HG03196 (cell line): ENCODE results near the gene SCN1B.
"Not testable (repeated sequence)": the region's sequence is repeated elsewhere in the genome, so short reads cannot be mapped to it uniquely, and the experiment has no call there.

Experiments used
- ATAC-seq: cut with Tn5 transposase; IDR thresholded peaks from one replicate; pipeline ENCODE4 v1.9.1; 2021; ENCODE audit not compliant: unreplicated experiment

SCN1B gene

DNA sequence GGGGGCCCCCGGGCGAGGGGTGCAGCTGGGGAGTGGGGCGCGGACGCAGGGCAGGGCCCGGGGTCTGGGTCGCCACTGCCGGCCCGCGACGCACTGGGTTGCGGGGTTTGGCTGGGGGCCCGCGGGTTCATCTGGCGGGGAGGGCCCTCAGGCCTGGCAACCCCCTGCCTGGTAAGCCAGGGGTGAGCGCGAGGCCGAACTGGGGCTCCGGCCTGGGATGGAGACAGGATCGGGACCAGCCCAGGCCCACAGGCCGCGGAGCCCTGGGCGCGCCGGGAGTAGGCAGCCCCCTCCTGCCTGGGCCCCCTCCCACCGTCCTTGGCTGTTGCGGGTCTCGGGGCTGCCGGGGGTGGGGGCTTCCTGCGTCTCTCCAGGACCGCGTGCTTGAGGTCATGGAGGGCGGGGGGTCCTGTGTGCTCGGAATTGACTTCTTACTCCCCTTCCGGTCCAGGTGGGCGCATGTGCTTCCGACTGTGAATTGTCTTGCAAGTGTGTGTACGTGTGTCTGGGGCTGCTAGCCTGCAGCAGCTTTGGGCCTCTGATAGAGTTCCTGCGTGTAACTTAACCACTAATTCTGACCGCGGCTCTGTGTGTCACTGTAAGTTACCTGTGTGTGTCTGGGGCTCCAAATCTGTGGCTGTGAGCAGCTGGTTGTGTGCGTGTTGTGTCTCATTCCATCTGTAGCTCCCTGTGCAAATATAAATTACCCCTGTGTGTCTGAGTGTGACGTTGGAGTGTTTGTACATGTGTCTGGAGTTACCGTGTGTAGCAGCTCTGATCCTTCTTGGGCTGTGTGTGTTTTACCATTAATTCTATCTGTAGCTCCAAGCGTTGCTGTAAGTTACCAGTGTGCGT, 29.4 kb upstream of the SCN1B start:
- ATAC-seq, result no peak

DNA sequence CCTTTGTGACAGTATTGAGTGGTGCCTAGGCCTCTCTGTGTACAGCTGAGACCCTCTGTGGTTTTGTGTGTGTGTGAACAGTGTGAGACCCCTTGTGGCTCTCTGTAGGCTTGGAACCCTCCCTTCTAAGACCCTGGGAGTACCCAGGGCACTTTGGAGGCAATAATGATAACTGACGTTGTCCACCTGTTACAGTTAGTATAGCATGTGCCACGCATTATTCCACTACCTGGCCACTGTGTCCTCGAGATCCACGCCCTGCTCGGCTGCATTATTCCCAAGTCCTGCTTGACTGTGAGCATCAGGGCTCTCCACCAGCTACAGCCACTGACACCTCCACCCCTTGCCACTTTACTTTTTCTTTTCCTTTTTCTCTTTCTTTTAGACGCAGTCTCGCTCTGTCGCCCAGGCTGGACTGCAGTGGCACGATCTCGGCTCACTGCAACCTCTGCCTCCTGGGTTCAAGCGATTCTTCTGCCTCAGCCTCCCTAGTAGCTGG, 28.2 kb upstream of the SCN1B start:
- no peak for ATAC-seq

- ATAC-seq, result no peak
These were observed 25.6 kb upstream of the SCN1B start for GRCh38 chr19:35004517-35005255.

GRCh38 chr19:35005256-35005977, 24.9 kb upstream of the SCN1B start:
- no peak for ATAC-seq

DNA sequence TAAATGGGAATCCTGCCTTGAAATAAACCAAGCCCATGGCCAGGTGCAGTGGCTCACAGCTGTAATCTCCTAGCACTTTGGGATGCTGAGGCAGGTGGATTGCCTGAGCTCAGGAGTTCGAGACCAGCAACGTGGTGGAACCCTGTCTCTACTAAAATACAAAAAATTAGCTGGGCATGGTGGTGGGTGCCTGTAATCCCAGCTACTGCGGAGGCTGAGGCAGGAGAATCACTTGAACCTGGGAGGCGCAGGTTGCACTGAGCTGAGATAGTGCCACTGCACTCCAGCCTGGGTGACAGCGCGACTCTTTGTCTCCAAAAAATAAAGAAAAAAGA, 24.3 kb upstream of the SCN1B start:
- not testable (repeated sequence) for ATAC-seq

DNA sequence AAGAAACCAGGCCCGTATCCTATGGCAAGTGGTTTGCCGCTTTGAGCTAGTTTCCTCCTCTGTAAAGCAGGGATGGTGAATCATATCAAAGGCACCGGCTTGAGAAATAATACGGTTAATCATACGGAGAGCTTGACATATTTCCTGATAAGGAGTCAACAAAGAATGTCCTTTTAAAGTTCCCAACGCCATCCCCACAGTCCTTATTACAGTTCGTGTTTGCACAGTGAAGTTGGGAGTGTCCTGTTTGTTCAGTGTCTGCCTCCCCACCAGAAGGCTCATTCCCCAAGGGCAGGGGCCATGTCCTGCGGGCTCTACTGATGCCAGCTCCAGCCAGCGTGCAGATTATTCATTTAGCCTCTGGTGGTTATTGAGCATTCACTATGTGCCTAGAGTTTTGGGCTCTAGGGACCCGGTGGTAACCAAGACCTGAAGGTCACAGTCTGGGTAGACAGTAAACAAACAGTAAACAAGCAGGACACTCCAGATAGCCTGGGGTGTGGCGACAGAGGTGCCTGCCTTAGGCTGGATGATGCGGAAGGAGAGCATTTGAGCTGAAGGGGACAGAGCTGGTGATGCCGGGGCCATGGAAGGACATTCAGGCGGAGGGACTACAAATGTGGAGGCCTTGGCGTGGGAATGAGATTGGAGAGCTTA, 23.8 kb upstream of the SCN1B start:
- no peak for ATAC-seq

DNA sequence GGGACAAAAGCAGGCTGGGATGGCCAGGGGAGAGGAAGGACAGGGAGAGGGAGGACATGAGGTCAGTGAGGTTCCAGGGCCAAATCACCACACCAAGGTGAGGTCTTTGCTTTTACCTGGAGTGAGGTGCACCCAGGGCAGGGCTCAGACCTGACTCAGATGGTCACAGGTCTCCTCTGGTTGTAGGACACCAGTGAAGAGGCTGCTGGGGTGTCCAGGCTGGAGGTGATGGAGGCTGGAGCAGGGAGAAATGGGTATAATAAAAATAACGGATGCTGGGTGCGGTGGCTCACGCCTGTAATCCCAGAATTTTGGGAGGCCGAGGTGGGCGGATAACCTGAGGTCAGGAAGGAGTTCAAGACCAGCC, 23.3 kb upstream of the SCN1B start:
- ATAC-seq, result no peak

DNA sequence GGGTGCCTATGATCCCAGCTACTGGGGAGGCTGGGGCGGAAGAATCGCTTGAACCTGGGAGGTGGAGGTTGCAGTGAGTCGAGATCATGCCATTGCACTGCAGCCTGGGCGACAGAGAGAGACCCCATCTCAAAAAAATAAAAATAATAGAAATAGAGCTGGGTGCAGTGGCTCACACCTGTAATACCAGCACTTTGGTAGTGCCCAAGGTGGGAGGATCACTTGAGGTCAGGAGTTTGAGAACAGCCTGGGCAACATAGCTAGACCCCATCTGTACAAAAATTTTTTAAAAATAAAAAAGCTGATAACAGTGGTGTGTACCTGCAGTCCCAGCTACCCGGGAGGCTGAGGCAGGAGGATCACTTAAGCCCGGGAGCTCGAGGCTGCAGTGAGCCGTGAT, 22.8 kb upstream of the SCN1B start:
- not testable (repeated sequence) for ATAC-seq

DNA sequence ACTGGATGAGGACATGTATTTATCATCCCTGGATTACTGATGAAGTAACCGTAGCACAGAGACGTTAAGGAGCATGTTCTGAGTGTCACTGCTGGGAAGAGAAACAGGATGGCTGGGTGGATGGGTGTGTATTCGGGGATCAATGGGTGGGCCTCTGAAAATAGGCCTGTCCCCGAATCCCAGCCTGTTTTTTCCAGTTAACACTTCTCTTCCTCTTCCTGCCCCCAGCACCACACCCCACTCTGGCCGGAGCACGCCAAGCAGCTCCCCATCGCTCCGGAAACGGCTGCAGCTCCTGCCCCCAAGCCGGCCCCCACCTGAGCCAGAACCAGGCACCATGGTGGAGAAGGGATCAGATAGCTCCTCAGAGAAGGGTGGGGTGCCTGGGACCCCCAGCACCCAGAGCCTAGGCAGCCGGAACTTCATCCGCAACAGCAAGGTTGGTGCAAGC, 21.4 kb upstream of the SCN1B start:
- no peak for ATAC-seq

- no peak for ATAC-seq
These were observed 20.6 kb upstream of the SCN1B start for GRCh38 chr19:35009424-35010415.

DNA sequence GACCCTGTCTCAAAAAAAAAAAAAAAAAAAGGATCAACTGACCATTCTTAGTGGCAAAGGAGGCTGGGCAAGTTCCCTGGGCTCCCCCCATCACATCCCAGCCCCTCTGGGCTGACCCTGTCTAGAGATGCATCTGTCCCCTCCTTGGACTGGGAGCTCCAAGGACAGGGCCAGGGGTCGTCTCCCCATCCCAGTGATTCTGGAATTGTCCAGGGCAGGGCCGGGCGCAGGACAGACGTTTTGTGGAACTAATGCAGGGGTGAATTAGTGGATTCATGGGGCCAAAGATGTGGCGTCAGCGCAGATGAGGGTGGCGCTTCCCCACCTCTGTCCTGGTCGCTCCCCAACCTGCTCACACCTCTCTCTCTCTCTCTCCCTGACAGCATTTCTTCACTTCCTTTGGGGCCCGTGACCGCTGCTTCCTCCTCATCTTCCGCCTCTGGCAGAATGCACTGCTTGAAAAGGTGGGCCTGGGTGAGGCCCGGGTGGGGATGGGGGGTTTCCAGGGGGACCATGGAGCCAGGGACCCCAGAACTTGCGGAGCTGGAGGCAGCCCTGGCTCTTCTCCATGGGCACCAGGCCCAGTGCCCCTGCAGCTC, 19.1 kb upstream of the SCN1B start:
- ATAC-seq, result no peak

DNA sequence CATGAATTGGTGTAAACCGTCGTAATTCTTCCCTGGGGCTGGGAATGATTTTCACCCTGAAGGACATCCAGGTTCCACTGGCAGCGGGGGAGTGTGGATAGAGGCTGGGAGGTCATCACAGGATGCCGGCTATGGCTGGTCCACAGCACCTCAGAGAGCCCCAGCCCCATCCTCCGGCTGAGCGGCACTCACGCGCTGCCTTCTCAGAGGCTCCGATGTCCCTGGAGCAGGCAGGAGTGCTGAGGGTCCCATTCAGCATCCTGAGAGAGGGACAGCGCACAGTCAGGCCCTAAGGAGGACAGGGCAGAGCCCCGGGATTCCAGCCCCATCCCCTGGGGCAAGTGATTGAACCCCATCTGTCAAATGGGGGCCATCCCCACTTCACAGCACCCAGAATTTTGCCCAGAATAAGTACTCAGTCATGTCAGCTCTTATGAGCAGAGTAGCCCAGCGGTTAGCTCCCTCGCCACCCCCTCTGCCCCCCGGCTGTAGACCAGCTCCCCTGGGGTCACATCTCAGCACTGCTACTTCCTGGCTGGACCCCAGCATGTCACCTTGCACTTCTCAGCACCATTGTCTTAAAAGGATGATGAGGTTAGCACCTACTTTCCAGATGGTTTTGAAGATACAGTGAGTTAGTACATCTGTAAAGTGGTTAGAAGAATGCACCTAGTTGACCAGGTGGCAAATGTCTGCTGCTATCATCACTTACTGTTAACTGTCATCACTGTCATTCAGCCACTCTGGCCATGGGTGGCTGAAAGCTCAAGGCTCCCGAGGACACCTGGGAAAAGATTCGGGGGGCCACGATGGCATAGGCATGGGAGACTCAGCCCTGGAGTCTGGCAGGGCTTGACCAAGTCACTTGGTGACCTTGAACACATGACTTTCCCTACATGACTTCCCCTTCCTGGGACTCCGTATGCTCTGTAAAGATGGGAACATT, 18.3 kb upstream of the SCN1B start:
- ATAC-seq, result no peak

GRCh38 chr19:35013041-35013819, 17.0 kb upstream of the SCN1B start:
- no peak for ATAC-seq

GRCh38 chr19:35013820-35014754, 16.2 kb upstream of the SCN1B start:
- no peak for ATAC-seq

- ATAC-seq, result not testable (repeated sequence)
These were observed 15.5 kb upstream of the SCN1B start for GRCh38 chr19:35014774-35015173.

DNA sequence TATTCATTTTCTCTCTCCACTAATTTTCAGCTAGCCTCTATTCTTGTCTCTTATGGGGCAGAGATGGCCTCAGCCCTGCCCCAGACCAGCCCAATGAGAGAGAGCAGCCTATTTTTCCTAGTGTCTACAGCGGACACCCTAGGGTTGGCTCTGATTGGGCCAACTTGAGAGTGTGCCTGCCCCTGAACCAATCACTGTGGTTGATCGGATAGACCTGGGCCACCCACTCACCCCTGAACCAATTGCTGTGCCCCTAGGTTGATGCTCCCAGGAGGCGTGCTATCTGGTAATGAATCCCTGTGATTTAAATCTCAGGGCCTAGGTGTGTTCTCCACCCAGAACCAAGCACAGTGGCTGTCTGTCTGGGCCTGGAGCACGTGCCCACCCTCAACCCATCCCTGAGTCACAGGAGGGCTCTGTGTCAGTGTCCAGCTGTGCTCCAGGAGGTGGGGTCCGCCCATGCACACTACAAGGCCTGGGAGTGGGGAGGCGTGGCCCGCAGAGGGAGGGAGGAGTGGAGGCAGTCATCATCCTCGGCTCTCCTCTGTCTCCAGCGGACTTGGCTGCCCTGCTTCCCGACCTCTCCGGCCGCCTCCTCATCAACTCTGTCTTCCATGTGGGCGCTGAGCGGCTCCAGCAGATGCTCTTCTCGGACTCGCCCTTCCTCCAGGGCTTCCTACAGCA, 14.9 kb upstream of the SCN1B start:
- ATAC-seq, result no peak
